Endothelial cell of umbilical vein (primary cell): ENCODE measurements around the gene ATXN2L. TPM values are rescaled to one million over a fixed set of nuclear protein-coding genes. Genes with fewer than 3 reads are reported as not detected.

Experiments
- BruUV-seq: library from RNA; stranded (reverse); fragments of 400-500 nt; replicated peaks from 2 replicates; lab custom pipeline; 2021; lab: Mats Ljungman, UMichigan
- CTCF ChIA-PET: fragments of 300-600, 350-600 bp; sonication (Branson Sonifier 250); formaldehyde crosslinking; loops from one replicate; lab custom pipeline; 2021; ENCODE audit warnings: antibody characterized with exemption, inconsistent platforms; lab: Charles Lee
- POLR2A ChIA-PET: fragments of 300-600, 350-600 bp; sonication (Branson Sonifier 250); formaldehyde crosslinking; loops from one replicate; lab custom pipeline; 2021; ENCODE audit warnings: antibody characterized with exemption, inconsistent platforms; lab: Charles Lee
- DNase-seq: peaks from one replicate; pipeline ENCODE4 v3.0.0-alpha.2; 2011; ENCODE audit warnings: low read depth, low spot score
- FAIRE-seq: peaks from 2 replicates; lab custom pipeline; 2011; peaks lifted over from hg19 to GRCh38; lab: Jason Lieb, UNC
- H2AFZ ChIP-seq: 2 replicates; pipeline ENCODE4 v1.6.0; 2012; ENCODE audit warnings: low read depth, low read length, control low read depth, inconsistent platforms
- H3K27ac ChIP-seq: 2 replicates; pipeline ENCODE4 v1.5.1; 2011; ENCODE audit warnings: low read depth, mild to moderate bottlenecking, control low read depth, low read length, moderate library complexity; ENCODE audit not compliant: insufficient read depth
- H3K27me3 ChIP-seq, 2 experiments: 2 replicates each; pipeline versions ENCODE4 v1.6.0 to v1.6.1; 2011; ENCODE audit warnings: low read length in 2 of 2, mixed read lengths in 1 of 2; ENCODE audit not compliant: control insufficient read depth in 2 of 2, insufficient read depth in 2 of 2
- H3K36me3 ChIP-seq, 2 experiments: 2 replicates in 1 of 2; 3 replicates in 1 of 2; pipeline ENCODE4 v1.5.1; 2011; ENCODE audit warnings: low read length in 2 of 2, mild to moderate bottlenecking in 1 of 2, moderate library complexity in 1 of 2; ENCODE audit not compliant: control insufficient read depth in 2 of 2, insufficient read depth in 2 of 2; ENCODE audit errors: extremely low read depth in 1 of 2
- H3K4me1 ChIP-seq: 3 replicates; pipeline ENCODE4 v1.5.1; 2011; ENCODE audit warnings: mild to moderate bottlenecking, low read length; ENCODE audit not compliant: control insufficient read depth, insufficient read depth; ENCODE audit errors: extremely low read depth
- H3K4me2 ChIP-seq: 2 replicates; pipeline ENCODE4 v1.6.1; 2011; ENCODE audit warnings: low read length, control low read depth, mixed read lengths; ENCODE audit not compliant: insufficient read depth
- H3K4me3 ChIP-seq, 3 experiments: fragments of 200-600 bp in 1 of 3; sonication (generic), shearing (Covaris generic) in 1 of 3; replicated peaks in 1 of 3; 2 replicates each; pipeline ENCODE4 v1.5.1; 2011 to 2016; ENCODE audit warnings: control low read depth in 3 of 3, low read length in 3 of 3, mild to moderate bottlenecking in 2 of 3, inconsistent platforms in 1 of 3, low read depth in 1 of 3, moderate library complexity in 1 of 3; ENCODE audit not compliant: insufficient read depth in 1 of 3
- H3K79me2 ChIP-seq: 2 replicates; pipeline ENCODE4 v1.6.0; 2012; ENCODE audit warnings: low read length, inconsistent platforms; ENCODE audit not compliant: control insufficient read depth, insufficient read depth
- H3K9ac ChIP-seq: replicated peaks from 2 replicates; pipeline ENCODE3; 2011; ENCODE audit warnings: low read length, control low read depth; ENCODE audit not compliant: insufficient read depth; ENCODE audit errors: extremely low read depth
- H3K9me1 ChIP-seq: replicated peaks from 3 replicates; pipeline ENCODE4 v1.6.0; 2011; ENCODE audit warnings: mild to moderate bottlenecking, low read length; ENCODE audit not compliant: control insufficient read depth, insufficient read depth; ENCODE audit errors: extremely low read depth
- H3K9me3 ChIP-seq: replicated peaks from 2 replicates; pipeline ENCODE4 v1.5.1; 2012; ENCODE audit warnings: low read length, inconsistent platforms; ENCODE audit not compliant: control insufficient read depth, insufficient read depth
- H4K20me1 ChIP-seq: replicated peaks from 2 replicates; pipeline ENCODE3; 2011; ENCODE audit warnings: mild to moderate bottlenecking, low read length; ENCODE audit not compliant: control insufficient read depth, insufficient read depth; ENCODE audit errors: extremely low read depth
- CTCF ChIP-seq, 2 donors: IDR thresholded peaks; 1 replicate in 1 of 2; 2 replicates in 1 of 2; pipeline ENCODE4 v1.5.1; 2011; ENCODE audit warnings: low read length in 2 of 2, mild to moderate bottlenecking in 2 of 2, moderate library complexity in 2 of 2, control low read depth in 1 of 2, inconsistent platforms in 1 of 2, low read depth in 1 of 2; ENCODE audit not compliant: insufficient read depth in 1 of 2; ENCODE audit errors: extremely low read depth in 1 of 2
- EZH2 ChIP-seq: IDR thresholded peaks from 2 replicates; pipeline ENCODE4 v1.6.1; 2012; ENCODE audit warnings: borderline replicate concordance, low read depth, mild to moderate bottlenecking, moderate library complexity, low read length, inconsistent platforms; ENCODE audit not compliant: severe bottlenecking
- FOS ChIP-seq: IDR thresholded peaks from 2 replicates; pipeline ENCODE4 v1.6.1; 2011; ENCODE audit warnings: mild to moderate bottlenecking, low read length, moderate library complexity, borderline replicate concordance; ENCODE audit not compliant: insufficient read depth
- GATA2 ChIP-seq: IDR thresholded peaks from 2 replicates; pipeline ENCODE4 v1.7.0; 2011; ENCODE audit warnings: low read depth, mild to moderate bottlenecking, moderate library complexity, mixed read lengths, low read length; ENCODE audit not compliant: insufficient read length, insufficient read depth
- JUN ChIP-seq: IDR thresholded peaks from 2 replicates; pipeline ENCODE4 v1.6.1; 2011; ENCODE audit warnings: borderline replicate concordance, low read depth; ENCODE audit not compliant: insufficient read length, insufficient read depth
- MAX ChIP-seq: IDR thresholded peaks from 2 replicates; pipeline ENCODE4 v1.6.1; 2011; ENCODE audit not compliant: insufficient read depth, insufficient read length
- MYC ChIP-seq: IDR thresholded peaks from one replicate; pipeline ENCODE4 v1.6.1; 2011; ENCODE audit warnings: mild to moderate bottlenecking, low read depth, low read length
- POLR2A ChIP-seq: IDR thresholded peaks from 2 replicates; pipeline ENCODE4 v1.6.1; 2012; ENCODE audit warnings: low read depth, mild to moderate bottlenecking, control low read depth, low read length
- POLR2AphosphoS5 ChIP-seq: IDR thresholded peaks from 2 replicates; pipeline ENCODE4 v1.6.1; 2012; ENCODE audit warnings: low read depth, mild to moderate bottlenecking, control low read depth, low read length, moderate library complexity; ENCODE audit not compliant: insufficient read depth
- dilution Hi-C: fragments of 300-500 bp; cut with MboI; formaldehyde crosslinking; loops from one replicate; pipeline ENCODE4 v1.15.0; 2019; ENCODE audit warnings: low sequenced_read_pairs; ENCODE audit not compliant: extremely low pct_ligation_motif_present
- intact Hi-C: fragments of 100-400 bp; cut with micrococcal nuclease; formaldehyde crosslinking; loops from one replicate; pipeline ENCODE4 v1.10.0; 2022
- polyA plus RNA-seq, 4 experiments: library from polyadenylated mRNA; depleted of rRNA in 3 of 4; stranded (reverse) in 3 of 4; unstranded in 1 of 4; fragments of >200 nt; gene quantifications; 2 replicates each; pipeline versions ENCODE4 v1.2.1 to v1.2.3, GENCODE V29; 2011 to 2012; ENCODE audit warnings: missing spikeins in 1 of 4
- total RNA-seq: library from RNA; stranded (reverse); gene quantifications from 2 replicates; pipeline ENCODE4 v1.2.3, GENCODE V29; 2021

ATXN2L gene
- total and polyA plus RNA-seq, 2 donors (not counting 3 experiments of a cell fraction or from before 2014, with no cell fraction given): 59.0 to 208 TPM

GRCh38 chr16:28836761-28837064, 13.9 kb downstream of the ATXN2L start:
- Histone ChIP-seq H3K4me1 (no peaks in the 10 kb centered on the region), H3K27ac (no peak overlapping the region), H3K79me2 (no peaks in the 10 kb centered on the region), H3K4me3 (no peak overlapping the region), H2AFZ (no peak overlapping the region), H3K27me3 (no peaks in the 10 kb centered on the region), H3K4me2 (no peak overlapping the region), H3K36me3 (peaks cover 23 to 48% of the 10 kb centered on the region in 2 experiments), H4K20me1 (no peaks in the 10 kb centered on the region), H3K9ac (no peak overlapping the region), H3K9me1 (no peaks in the 10 kb centered on the region), H3K9me3 (no peaks in the 10 kb centered on the region)
- no peak for DNase-seq
- intact Hi-C loops: no loop called here
- dilution Hi-C loops: no loop called here
- no TSS peak for BruUV-seq
- TF ChIP-seq FOS (no peak), MAX (no peak), POLR2AphosphoS5 (no peak), POLR2A (no peak), EZH2 (no peak), JUN (no peak), CTCF (IDR thresholded peaks at IDR 0.05; ENCODE audit: extremely low read depth in 1 of 2, insufficient read depth in 1 of 2, low read depth in 1 of 2, low read length in 2 of 2) (no peak), GATA2 (no peak), MYC (no peak)
- CTCF ChIA-PET: interaction anchor here (1.6 kb wide), 1 partner anchor 109 kb away, joined by 5 read pairs; no protein-coding TSS in a partner anchor
- POLR2A ChIA-PET: no interaction called here
- FAIRE-seq: no peak
